PC-9 (cell line): Measurements from ENCODE around the gene BCAR3. TPM values are rescaled to one million over a fixed set of nuclear protein-coding genes. Genes with fewer than 3 reads are reported as not detected.
A peak's percentile ranks its signal among the peaks of the same experiment; 100 is the strongest.

ENCODE experiments used
- BruUV-seq: library from RNA; stranded (reverse); fragments of 400-500 nt; replicated peaks from 2 replicates; lab custom pipeline; 2021; lab: Mats Ljungman, UMichigan
- CTCF ChIA-PET: fragments of 300-600 bp; sonication (Branson Sonifier 250); formaldehyde crosslinking; loops from one replicate; lab custom pipeline; 2022; ENCODE audit warnings: antibody characterized with exemption; lab: Charles Lee
- POLR2A ChIA-PET: fragments of 300-600 bp; sonication (Branson Sonifier 250); formaldehyde crosslinking; loops from one replicate; lab custom pipeline; 2022; ENCODE audit warnings: antibody characterized with exemption; ENCODE audit not compliant: unreplicated experiment; lab: Charles Lee
- DNase-seq, 2 experiments: peaks; one replicate each; pipeline versions ENCODE4 v3.0.0 to v3.0.0-alpha.2; 2015 to 2022; ENCODE audit warnings: mixed read lengths in 1 of 2
- H2AFZ ChIP-seq: fragments of 200-600 bp; sonication (generic); 2 replicates; pipeline ENCODE4 v1.8.1; 2017; ENCODE audit warnings: antibody characterized with exemption
- H3F3A ChIP-seq: fragments of 200-600 bp; sonication (generic); 2 replicates; pipeline ENCODE4 v1.8.1; 2017; ENCODE audit warnings: antibody characterized with exemption, mild to moderate bottlenecking, low read depth; ENCODE audit not compliant: insufficient read depth
- H3K27ac ChIP-seq: fragments of 200-600 bp; sonication (generic); 2 replicates; pipeline ENCODE4 v1.6.1; 2016; ENCODE audit warnings: mixed run types
- H3K27me3 ChIP-seq: fragments of 200-600 bp; sonication (generic); 2 replicates; pipeline ENCODE4 v1.6.1; 2016; ENCODE audit warnings: low read depth, mixed run types; ENCODE audit not compliant: insufficient read depth
- H3K36me3 ChIP-seq: fragments of 200-600 bp; sonication (generic); 2 replicates; pipeline ENCODE4 v1.6.1; 2016; ENCODE audit warnings: low read depth, mixed run types
- H3K4me1 ChIP-seq: fragments of 200-600 bp; sonication (generic); replicated peaks from 2 replicates; pipeline ENCODE4 v1.6.1; 2016; ENCODE audit warnings: mixed run types; ENCODE audit not compliant: insufficient read depth
- H3K4me2 ChIP-seq: fragments of 200-600 bp; sonication (generic); 2 replicates; pipeline ENCODE4 v1.6.1; 2017; ENCODE audit warnings: mixed run types
- H3K4me3 ChIP-seq: fragments of 200-600 bp; sonication (generic); 2 replicates; pipeline ENCODE4 v1.6.1; 2016; ENCODE audit warnings: mixed run types
- H3K79me2 ChIP-seq: fragments of 200-600 bp; sonication (generic); 2 replicates; pipeline ENCODE4 v1.6.1; 2017; ENCODE audit warnings: low read depth, mixed run types
- H3K9me2 ChIP-seq: fragments of 200-600 bp; sonication (generic); 2 replicates; pipeline ENCODE4 v1.8.1; 2017; ENCODE audit warnings: mild to moderate bottlenecking; ENCODE audit not compliant: insufficient read depth
- H3K9me3 ChIP-seq: fragments of 200-600 bp; sonication (generic); 2 replicates; pipeline ENCODE4 v1.8.1; 2016; ENCODE audit warnings: low read depth; ENCODE audit not compliant: insufficient read depth
- H4K20me1 ChIP-seq: fragments of 200-600 bp; sonication (generic); 2 replicates; pipeline ENCODE4 v1.8.1; 2017; ENCODE audit not compliant: insufficient read depth
- CTCF ChIP-seq: fragments of 200-600 bp; sonication (generic); conservative IDR thresholded peaks from 2 replicates; pipeline ENCODE4 v1.6.1; 2017; ENCODE audit warnings: mixed run types, antibody characterized with exemption, mild to moderate bottlenecking, moderate library complexity
- EZH2 ChIP-seq: fragments of 200-600 bp; sonication (generic); IDR thresholded peaks from 2 replicates; pipeline ENCODE4 v1.8.0; 2017; ENCODE audit warnings: antibody characterized with exemption, low read depth
- intact Hi-C: fragments of 100-400 bp; cut with micrococcal nuclease; formaldehyde crosslinking; loops from one replicate; pipeline ENCODE4 v1.10.0; 2022; ENCODE audit not compliant: unreplicated experiment
- total RNA-seq: library from RNA; stranded (reverse); gene quantifications from 2 replicates; pipeline ENCODE4 v1.2.3, GENCODE V29; 2021

BCAR3 gene
- total RNA-seq, 1 experiment from 2014 or later: 70.0 TPM

- ChIA-PET CTCF (interaction anchor here (1.4 kb wide), 1 partner anchor 265 kb away, joined by 8 read pairs; no protein-coding TSS in a partner anchor), POLR2A (interaction anchor here (0.7 to 1.1 kb wide), 2 partner anchors 85 to 668 kb away, joined by 4 to 10 read pairs; no protein-coding TSS in a partner anchor)
- Histone ChIP-seq H4K20me1 (peaks cover 91% of the 10 kb centered on the region), H3K36me3 (peaks cover 86% of the 10 kb centered on the region), H3K4me3 (no peak overlapping the region), H2AFZ (no peak overlapping the region), H3K79me2 (peaks cover 95% of the 10 kb centered on the region), H3K9me2 (no peaks in the 10 kb centered on the region), H3F3A (peaks cover 98% of the 10 kb centered on the region), H3K4me2 (peak overlapping the region; percentile 58), H3K4me1 (peaks cover 61% of the 10 kb centered on the region), H3K27ac (peak overlapping the region; percentile 83), H3K9me3 (no peaks in the 10 kb centered on the region), H3K27me3 (no peaks in the 10 kb centered on the region)
- BruUV-seq: no TSS peak
- intact Hi-C loops: loop anchor here (5.0 kb wide), 1 partner anchor 248 kb away; no protein-coding TSS in a partner anchor
- DNase-seq: peak; percentile 67 to 68
- no peak for TF ChIP-seq CTCF
- TF ChIP-seq EZH2: no peak
These were observed 102.5 kb downstream of the BCAR3 start for GRCh38 chr1:93578911-93579825.

- ChIA-PET CTCF (no interaction called here), POLR2A (no interaction called here)
- Histone ChIP-seq H3K27ac (peak overlapping the region; percentile 83), H3F3A (peaks cover 97% of the 10 kb centered on the region), H3K36me3 (peaks cover 84% of the 10 kb centered on the region), H3K4me1 (peaks cover 53% of the 10 kb centered on the region), H2AFZ (no peak overlapping the region), H3K4me3 (no peak overlapping the region), H3K4me2 (peak overlapping the region; percentile 58), H3K9me2 (no peaks in the 10 kb centered on the region), H3K9me3 (no peaks in the 10 kb centered on the region), H4K20me1 (peaks cover 89% of the 10 kb centered on the region), H3K79me2 (peaks cover 93% of the 10 kb centered on the region), H3K27me3 (no peaks in the 10 kb centered on the region)
- no TSS peak for BruUV-seq
- TF ChIP-seq EZH2 (no peak), CTCF (no peak)
- DNase-seq: no peak
- intact Hi-C loops: loop anchor here (5.0 kb wide), 1 partner anchor 249 kb away; no protein-coding TSS in a partner anchor
These were observed 103.2 kb downstream of the BCAR3 start for GRCh38 chr1:93578433-93578830.

- H3K79me2 ChIP-seq: peaks cover 89% of the 10 kb centered on the region
- no TSS peak for BruUV-seq
- intact Hi-C loops: loop anchor here (5.0 kb wide), 1 partner anchor 250 kb away; no protein-coding TSS in a partner anchor
- H3F3A ChIP-seq: peaks cover 96% of the 10 kb centered on the region
- H3K4me3 ChIP-seq: no peak overlapping the region
- H3K9me3 ChIP-seq: no peaks in the 10 kb centered on the region
- H3K27ac ChIP-seq: 0 out of 2 replicates have a peak overlapping the region, but pooled peaks have one; percentile 83
- no peaks in the 10 kb centered on the region for H3K27me3 ChIP-seq
- POLR2A ChIA-PET: no interaction called here
- no peak for DNase-seq
- CTCF ChIA-PET: no interaction called here
- peaks cover 47% of the 10 kb centered on the region for H3K4me1 ChIP-seq
- peaks cover 79% of the 10 kb centered on the region for H3K36me3 ChIP-seq
- H3K9me2 ChIP-seq: no peaks in the 10 kb centered on the region
- no peak for TF ChIP-seq EZH2
- TF ChIP-seq CTCF: no peak
- no peak overlapping the region for H2AFZ ChIP-seq
- no peak overlapping the region for H3K4me2 ChIP-seq
- peaks cover 83% of the 10 kb centered on the region for H4K20me1 ChIP-seq
These were observed 103.9 kb downstream of the BCAR3 start for GRCh38 chr1:93577536-93578432.
